ENCODE data around the gene ARPP21. TPM values are rescaled to one million over a fixed set of nuclear protein-coding genes. Genes with fewer than 3 reads are reported as not detected.

Gene ARPP21
- total and polyA plus RNA-seq, 5 experiments from 2014 or later, result not detected

GRCh38 chr3:35670408-35670965 lies 31.2 kb downstream of the ARPP21 start:
- Mint-ChIP-seq H3K9me3 (peaks cover 0 to 3% (median 0%) of the 10 kb centered on the region in 9 donors), H3K36me3 (no peaks in the 10 kb centered on the region), H3K4me1 (no peaks in the 10 kb centered on the region), H3K27me3 (peaks cover 0 to 1% (median 0%) of the 10 kb centered on the region in 5 donors), H3K4me3 (no peak overlapping the region), H3K27ac (no peak overlapping the region)
- POLR2A ChIA-PET, result no interaction called here
- ATAC-seq, result no peak
- DNase-seq, result no peak

DNA sequence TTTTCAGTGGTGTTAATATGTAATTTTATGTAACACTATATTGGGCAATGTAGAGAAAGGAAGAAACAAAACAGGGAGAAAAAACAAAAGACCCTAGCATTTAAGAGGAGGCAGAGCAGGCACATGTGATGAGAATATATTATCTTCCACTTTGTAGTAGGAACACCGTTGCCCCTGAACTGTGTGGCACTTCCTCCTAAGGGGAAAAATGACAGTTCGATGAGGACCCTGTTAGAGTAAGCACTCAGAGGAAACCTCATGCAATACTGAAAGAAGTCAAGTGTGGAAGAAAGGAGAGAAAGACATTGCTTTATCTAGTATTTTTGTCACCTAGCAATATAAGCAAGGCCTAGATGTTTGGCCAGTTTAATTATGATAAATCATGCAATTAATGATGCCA lies 32.2 kb downstream of the ARPP21 start:
- H3K4me3 Mint-ChIP-seq, result no peak overlapping the region
- POLR2A ChIA-PET, result no interaction called here
- ATAC-seq (no peak), DNase-seq (no peak)
- no peak overlapping the region for H3K27ac Mint-ChIP-seq
- peaks cover 0 to 1% (median 0%) of the 10 kb centered on the region in 5 donors for H3K27me3 Mint-ChIP-seq
- H3K9me3 Mint-ChIP-seq, result peaks cover 0 to 3% (median 0%) of the 10 kb centered on the region in 9 donors
- no peaks in the 10 kb centered on the region for H3K4me1 Mint-ChIP-seq
- H3K36me3 Mint-ChIP-seq, result no peaks in the 10 kb centered on the region

DNA sequence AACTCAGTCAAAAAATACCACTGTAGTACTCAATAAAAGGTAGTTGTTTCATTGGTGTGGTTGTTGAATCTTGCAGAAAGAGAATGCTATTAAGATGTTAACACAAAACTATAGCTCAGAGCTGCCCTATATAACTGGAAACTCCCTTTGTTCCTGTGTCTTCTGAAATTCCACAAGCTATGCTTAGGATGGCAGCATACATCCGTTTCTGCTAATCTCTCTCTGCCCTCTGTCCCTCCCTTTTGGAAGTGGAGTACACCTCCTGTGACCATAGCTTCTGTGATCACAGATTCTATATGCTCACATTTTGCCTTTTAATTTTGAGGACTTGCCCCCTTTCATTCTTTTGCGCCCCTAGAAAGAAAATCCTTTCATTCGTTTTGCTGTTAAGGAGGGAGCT lies 33.7 kb downstream of the ARPP21 start:
- Mint-ChIP-seq H3K27ac (no peak overlapping the region), H3K4me1 (no peaks in the 10 kb centered on the region), H3K27me3 (no peaks in the 10 kb centered on the region), H3K4me3 (no peak overlapping the region), H3K36me3 (no peaks in the 10 kb centered on the region), H3K9me3 (no peaks in the 10 kb centered on the region)
- POLR2A ChIA-PET, result no interaction called here
- ATAC-seq, result no peak
- DNase-seq, result no peak

- H3K4me3 Mint-ChIP-seq, result no peak overlapping the region
- H3K4me1 Mint-ChIP-seq, result no peaks in the 10 kb centered on the region
- H3K27me3 Mint-ChIP-seq, result no peaks in the 10 kb centered on the region
- POLR2A ChIA-PET, result no interaction called here
- ATAC-seq, result no peak
- H3K27ac Mint-ChIP-seq, result no peak overlapping the region
- no peaks in the 10 kb centered on the region for H3K9me3 Mint-ChIP-seq
- DNase-seq, result no peak
- no peaks in the 10 kb centered on the region for H3K36me3 Mint-ChIP-seq
Measured at GRCh38 chr3:35674451-35675109, 35.3 kb downstream of the ARPP21 start.

GRCh38 chr3:35675206-35675605 lies 35.9 kb downstream of the ARPP21 start:
- H3K36me3 Mint-ChIP-seq, result no peaks in the 10 kb centered on the region
- ATAC-seq (no peak), DNase-seq (no peak)
- H3K4me3 Mint-ChIP-seq, result no peak overlapping the region
- H3K4me1 Mint-ChIP-seq, result no peaks in the 10 kb centered on the region
- H3K27me3 Mint-ChIP-seq, result no peaks in the 10 kb centered on the region
- H3K27ac Mint-ChIP-seq, result no peak overlapping the region
- POLR2A ChIA-PET, result no interaction called here
- H3K9me3 Mint-ChIP-seq, result no peaks in the 10 kb centered on the region

- H3K27ac Mint-ChIP-seq, result no peak overlapping the region
- POLR2A ChIA-PET, result no interaction called here
- H3K9me3 Mint-ChIP-seq, result no peaks in the 10 kb centered on the region
- DNase-seq, result no peak
- peaks cover 0 to 1% (median 0%) of the 10 kb centered on the region in 4 donors for H3K4me1 Mint-ChIP-seq
- H3K4me3 Mint-ChIP-seq, result no peak overlapping the region
- no peaks in the 10 kb centered on the region for H3K27me3 Mint-ChIP-seq
- ATAC-seq, result no peak
- no peaks in the 10 kb centered on the region for H3K36me3 Mint-ChIP-seq
Measured at GRCh38 chr3:35675621-35676020, 36.3 kb downstream of the ARPP21 start.

- no peak for ATAC-seq
- Mint-ChIP-seq H3K27me3 (peaks cover 0 to 3% (median 0%) of the 10 kb centered on the region in 5 donors), H3K4me3 (no peak overlapping the region), H3K9me3 (no peaks in the 10 kb centered on the region), H3K4me1 (peaks cover 0 to 12% (median 0%) of the 10 kb centered on the region in 4 donors), H3K27ac (no peak overlapping the region), H3K36me3 (no peaks in the 10 kb centered on the region)
- POLR2A ChIA-PET, result no interaction called here
- no peak for DNase-seq
Measured at GRCh38 chr3:35677797-35678196, 38.5 kb downstream of the ARPP21 start.

DNA sequence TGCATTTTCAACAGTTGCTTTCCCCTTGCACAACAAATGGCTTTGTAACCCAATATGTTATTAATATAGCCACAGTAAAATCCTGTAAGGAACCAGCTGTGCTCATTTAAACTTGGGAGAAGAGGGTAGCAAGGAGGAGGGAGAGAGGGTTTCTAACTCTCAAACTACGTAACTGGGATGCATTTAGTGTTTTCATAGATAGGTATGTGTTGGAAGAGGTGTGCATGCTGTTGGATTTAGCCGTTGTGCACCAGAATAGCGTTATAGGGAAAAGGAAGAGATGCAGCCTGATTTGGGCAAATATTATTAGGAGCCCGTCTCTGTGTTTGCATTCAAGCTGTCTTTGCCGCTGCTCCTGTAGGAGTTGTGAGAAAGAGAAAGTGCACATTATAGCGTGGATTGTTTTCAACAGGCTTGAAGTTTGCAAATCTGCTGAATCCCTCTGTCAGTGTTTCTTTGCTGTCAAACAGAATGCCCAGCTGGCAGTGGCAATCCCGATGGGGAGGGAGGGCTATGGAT lies 39.4 kb downstream of the ARPP21 start:
- DNase-seq, result no peak
- POLR2A ChIA-PET, result no interaction called here
- H3K27me3 Mint-ChIP-seq, result peaks cover 0 to 3% (median 0%) of the 10 kb centered on the region in 5 donors
- no peaks in the 10 kb centered on the region for H3K9me3 Mint-ChIP-seq
- ATAC-seq, result no peak
- H3K4me3 Mint-ChIP-seq, result no peak overlapping the region
- H3K4me1 Mint-ChIP-seq, result peaks cover 0 to 12% (median 0%) of the 10 kb centered on the region in 4 donors
- no peaks in the 10 kb centered on the region for H3K36me3 Mint-ChIP-seq
- no peak overlapping the region for H3K27ac Mint-ChIP-seq

- no peak for ATAC-seq
- Mint-ChIP-seq H3K4me1 (peaks cover 0 to 12% (median 0%) of the 10 kb centered on the region in 4 donors), H3K36me3 (no peaks in the 10 kb centered on the region), H3K4me3 (no peak overlapping the region), H3K9me3 (no peaks in the 10 kb centered on the region), H3K27ac (no peak overlapping the region), H3K27me3 (peaks cover 0 to 3% (median 0%) of the 10 kb centered on the region in 5 donors)
- DNase-seq, result no peak
- POLR2A ChIA-PET, result no interaction called here
Measured at GRCh38 chr3:35679409-35680080, 40.2 kb downstream of the ARPP21 start.

DNA sequence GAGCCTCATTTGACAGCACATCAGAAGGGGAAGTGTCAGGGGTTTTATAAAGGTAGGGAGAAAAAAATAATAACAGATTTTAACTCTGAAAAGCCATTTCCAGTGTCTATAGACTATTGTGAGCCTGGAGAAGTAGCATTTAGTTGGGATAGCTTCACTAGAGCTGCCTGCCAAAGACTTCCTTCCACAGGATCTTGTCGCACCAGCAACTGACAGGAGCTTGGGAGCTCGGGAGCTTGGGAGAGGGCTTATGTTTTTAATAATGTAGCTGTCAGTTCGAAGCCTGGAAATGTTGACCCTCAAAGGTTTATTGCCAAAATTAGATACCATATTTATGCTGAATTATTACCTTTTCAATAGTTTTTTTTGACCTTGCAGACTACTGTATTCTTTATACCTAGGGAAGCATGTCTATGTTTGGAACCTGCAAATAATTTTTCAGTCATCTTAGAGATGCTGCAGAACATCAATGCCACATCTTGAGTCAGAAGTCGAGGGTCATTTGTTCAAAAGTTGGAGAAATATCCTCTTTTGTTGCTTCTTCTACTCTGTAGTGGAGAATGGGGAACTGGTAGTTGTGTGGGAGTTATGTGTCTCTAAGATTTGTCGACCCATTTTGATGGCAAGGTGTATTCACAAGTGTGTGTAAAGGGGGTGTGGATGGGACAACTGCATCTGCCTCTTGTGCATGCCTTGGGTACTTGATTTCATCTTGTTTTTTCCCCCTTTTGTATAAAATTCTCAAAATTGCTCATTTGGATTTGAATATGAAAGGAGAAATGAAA lies 41.7 kb downstream of the ARPP21 start:
- Mint-ChIP-seq H3K27ac (no peak overlapping the region), H3K4me3 (no peak overlapping the region), H3K4me1 (peaks cover 0 to 12% (median 0%) of the 10 kb centered on the region in 4 donors), H3K9me3 (no peaks in the 10 kb centered on the region), H3K27me3 (peaks cover 0 to 3% (median 0%) of the 10 kb centered on the region in 5 donors), H3K36me3 (no peaks in the 10 kb centered on the region)
- no peak for DNase-seq
- POLR2A ChIA-PET, result no interaction called here
- ATAC-seq, result no peak

DNA sequence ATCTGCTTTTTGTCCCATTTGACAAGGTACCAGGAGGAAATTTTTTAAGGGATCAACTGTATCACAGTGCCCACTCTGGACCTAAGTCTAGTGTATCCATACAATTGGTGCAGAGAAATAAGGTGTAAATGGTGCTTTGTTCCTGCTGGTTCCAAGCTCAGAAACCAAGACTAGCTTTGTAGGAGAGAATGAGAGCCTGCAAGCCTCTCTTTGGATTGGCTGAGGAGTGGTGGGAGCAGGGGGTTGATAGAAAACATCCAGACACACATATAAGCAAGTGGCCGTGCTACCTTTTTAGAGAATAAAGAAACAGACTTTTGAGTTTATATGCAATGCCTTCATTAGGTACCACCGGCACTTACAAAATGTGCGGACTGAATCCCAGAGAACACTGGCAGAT lies 45.8 kb downstream of the ARPP21 start:
- DNase-seq (no peak), ATAC-seq (no peak)
- no peak overlapping the region for H3K27ac Mint-ChIP-seq
- no peaks in the 10 kb centered on the region for H3K9me3 Mint-ChIP-seq
- peaks cover 0 to 12% (median 0%) of the 10 kb centered on the region in 4 donors for H3K4me1 Mint-ChIP-seq
- H3K36me3 Mint-ChIP-seq, result no peaks in the 10 kb centered on the region
- no peak overlapping the region for H3K4me3 Mint-ChIP-seq
- POLR2A ChIA-PET, result no interaction called here
- H3K27me3 Mint-ChIP-seq, result peaks cover 0 to 3% (median 0%) of the 10 kb centered on the region in 5 donors

- H3K9me3 Mint-ChIP-seq, result peaks cover 0 to 3% (median 0%) of the 10 kb centered on the region in 9 donors
- DNase-seq, result no peak
- H3K27me3 Mint-ChIP-seq, result no peaks in the 10 kb centered on the region
- POLR2A ChIA-PET, result no interaction called here
- no peak for ATAC-seq
- H3K27ac Mint-ChIP-seq, result no peak overlapping the region
- H3K4me3 Mint-ChIP-seq, result no peak overlapping the region
- no peaks in the 10 kb centered on the region for H3K36me3 Mint-ChIP-seq
- no peaks in the 10 kb centered on the region for H3K4me1 Mint-ChIP-seq
Measured at GRCh38 chr3:35688826-35689225, 49.5 kb downstream of the ARPP21 start.

- Mint-ChIP-seq H3K4me1 (no peaks in the 10 kb centered on the region), H3K27me3 (no peaks in the 10 kb centered on the region), H3K4me3 (no peak overlapping the region), H3K9me3 (peaks cover 0 to 3% (median 0%) of the 10 kb centered on the region in 9 donors), H3K36me3 (no peaks in the 10 kb centered on the region), H3K27ac (no peak overlapping the region)
- no peak for ATAC-seq
- POLR2A ChIA-PET, result no interaction called here
- no peak for DNase-seq
Measured at GRCh38 chr3:35690271-35690670, 50.9 kb downstream of the ARPP21 start.

Measured in naive thymus-derived CD8-positive, alpha-beta T cell (primary cell).